Activated T-cell treated with anti-CD3 and anti-CD28 coated beads, Interleukin-2, amount 50 U/mL, for 4 hours (primary cell): ENCODE measurements around the gene KLHDC9. TPM values are rescaled to one million over a fixed set of nuclear protein-coding genes. Genes with fewer than 3 reads are reported as not detected.
"Not testable (repeated sequence)": the region's sequence is repeated elsewhere in the genome, so short reads cannot be mapped to it uniquely, and the experiment has no call there.

Experiments used
- ATAC-seq, 2 donors: fragments of 200-7000 bp; cut with Tn5 transposase; one replicate each; pipeline ENCODE4 v1.10.0; 2021
- DNase-seq: peaks from one replicate; pipeline ENCODE4 v3.0.0-alpha.2; 2020
- H3K27me3 Mint-ChIP-seq: one replicate; pipeline ENCODE4 v1.8.0; 2021; ENCODE audit warnings: low read depth, mixed read lengths
- H3K36me3 Mint-ChIP-seq: one replicate; pipeline ENCODE4 v1.8.0; 2022; ENCODE audit warnings: mixed read lengths; ENCODE audit not compliant: insufficient read depth
- H3K4me1 Mint-ChIP-seq: one replicate; pipeline ENCODE4 v1.8.0; 2021; ENCODE audit warnings: low read depth, mixed read lengths
- H3K4me3 Mint-ChIP-seq: one replicate; pipeline ENCODE4 v1.8.0; 2021; ENCODE audit warnings: mild to moderate bottlenecking, moderate library complexity, mixed read lengths
- H3K9me3 Mint-ChIP-seq: one replicate; pipeline ENCODE4 v1.8.0; 2021; ENCODE audit warnings: mixed read lengths
- total RNA-seq, 3 donors: library from RNA; stranded (reverse); gene quantifications; one replicate each; pipeline ENCODE4 v1.2.1, GENCODE V29; 2021

The KLHDC9 gene
- total RNA-seq, 3 donors from 2014 or later: 0.43 TPM; not detected in 2

DNA sequence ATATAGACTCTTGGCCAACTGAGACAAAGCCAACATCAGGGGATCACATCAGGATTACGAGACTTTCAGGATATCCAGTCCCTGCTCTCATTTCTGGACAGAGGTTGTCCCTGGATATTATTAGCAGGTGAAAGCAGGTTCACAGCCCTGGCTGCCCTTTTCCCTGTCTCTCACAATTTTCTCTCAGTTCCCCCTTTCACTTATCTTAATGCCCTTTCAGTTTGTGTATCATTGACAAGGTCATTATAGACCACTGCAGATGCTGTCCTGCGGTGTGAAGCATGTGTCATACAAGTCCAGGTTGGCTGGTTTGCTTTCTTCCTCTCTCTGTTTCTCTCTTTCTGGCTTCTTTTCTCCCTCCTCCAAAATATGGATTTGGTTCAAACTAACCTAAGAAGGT is 2.1 kb upstream of the KLHDC9 start:
- Mint-ChIP-seq H3K4me3 (no peak overlapping the region), H3K27me3 (no peaks in the 10 kb centered on the region), H3K36me3 (peaks cover 13% of the 10 kb centered on the region), H3K9me3 (no peaks in the 10 kb centered on the region), H3K4me1 (peaks cover 49% of the 10 kb centered on the region)
- no peak for ATAC-seq
- DNase-seq: no peak

DNA sequence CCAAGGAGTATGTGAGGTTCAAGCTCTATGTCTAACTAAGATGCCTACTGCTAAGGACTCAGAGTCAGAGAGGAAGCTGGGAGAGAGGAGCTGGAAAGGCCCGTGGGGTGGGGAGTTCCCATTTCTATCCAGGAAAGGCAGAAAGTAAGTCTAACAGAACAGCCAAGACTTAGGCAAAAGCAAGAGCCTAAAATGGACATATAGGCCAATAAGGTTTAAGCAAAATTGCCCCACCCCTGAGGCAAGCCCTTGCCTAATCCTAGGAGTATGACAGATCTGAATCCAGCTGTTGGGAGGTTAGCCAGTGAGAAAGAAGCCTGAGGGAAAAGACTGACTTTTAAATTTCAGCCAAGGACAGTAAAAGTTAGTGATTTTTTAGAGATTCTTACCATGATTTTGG is 1.6 kb upstream of the KLHDC9 start:
- Mint-ChIP-seq H3K9me3 (no peaks in the 10 kb centered on the region), H3K4me3 (no peak overlapping the region), H3K27me3 (no peaks in the 10 kb centered on the region), H3K36me3 (peaks cover 16% of the 10 kb centered on the region), H3K4me1 (peaks cover 49% of the 10 kb centered on the region)
- ATAC-seq: no peak
- DNase-seq: no peak

DNA sequence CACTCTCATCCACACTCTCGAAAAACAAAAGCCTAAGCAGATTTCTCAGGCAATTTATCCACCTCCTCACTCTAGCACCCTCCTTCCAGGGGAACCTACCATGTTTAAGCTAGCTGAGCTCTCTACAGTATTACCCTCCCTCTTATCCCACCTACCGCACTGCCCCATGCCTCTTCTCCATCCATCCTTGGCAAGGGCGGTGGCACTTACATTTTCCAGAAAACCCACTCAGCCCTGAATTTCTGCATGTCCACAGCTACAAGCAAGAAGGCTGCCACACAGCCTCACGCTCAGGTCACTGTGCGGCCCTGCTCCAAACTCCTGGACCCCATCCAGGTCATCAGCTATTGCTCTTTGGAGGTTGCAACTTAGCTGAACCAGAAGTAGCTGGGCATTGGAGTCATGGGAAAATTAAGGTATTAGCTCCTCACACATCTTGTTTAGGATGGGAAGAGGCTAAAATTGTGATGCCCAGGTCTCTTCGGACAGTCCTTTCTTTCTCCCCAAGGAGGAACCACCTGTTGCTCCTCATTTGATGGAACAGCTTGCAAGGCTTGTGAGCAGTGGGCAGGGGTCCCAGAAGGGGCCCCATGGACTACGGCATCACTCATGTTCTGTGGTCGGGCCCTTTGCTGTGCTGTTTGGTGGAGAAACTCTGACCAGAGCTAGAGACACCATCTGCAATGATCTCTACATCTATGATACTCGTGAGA is 1.1 kb downstream of the KLHDC9 start:
- Mint-ChIP-seq H3K9me3 (no peaks in the 10 kb centered on the region), H3K4me3 (peak overlapping the region; percentile 81), H3K4me1 (peaks cover 31% of the 10 kb centered on the region), H3K36me3 (peaks cover 22% of the 10 kb centered on the region), H3K27me3 (no peaks in the 10 kb centered on the region)
- ATAC-seq (no peak), DNase-seq (no peak)

DNA sequence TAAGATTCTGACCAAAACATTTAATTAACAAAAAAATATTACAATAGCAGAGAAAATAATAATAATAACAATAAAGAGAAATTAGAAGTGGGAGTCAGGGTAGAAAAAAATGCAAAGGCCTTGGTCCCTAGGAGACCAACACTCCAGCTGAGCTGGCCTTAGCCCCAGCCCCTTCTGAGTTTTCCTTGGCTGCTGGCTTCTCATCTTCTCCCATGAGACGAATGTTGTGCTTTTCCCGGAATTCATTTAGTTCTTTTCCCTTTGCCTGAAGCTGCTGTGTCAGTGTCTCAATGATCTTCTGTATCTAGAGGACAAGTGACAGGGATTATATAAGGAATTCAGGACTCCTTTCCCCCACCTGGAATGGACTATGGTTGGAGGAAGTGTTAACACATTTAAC is 2.4 kb downstream of the KLHDC9 start:
- Mint-ChIP-seq H3K36me3 (peaks cover 22% of the 10 kb centered on the region), H3K27me3 (no peaks in the 10 kb centered on the region), H3K9me3 (no peaks in the 10 kb centered on the region), H3K4me3 (no peak overlapping the region), H3K4me1 (peaks cover 32% of the 10 kb centered on the region)
- ATAC-seq (no peak), DNase-seq (no peak)

DNA sequence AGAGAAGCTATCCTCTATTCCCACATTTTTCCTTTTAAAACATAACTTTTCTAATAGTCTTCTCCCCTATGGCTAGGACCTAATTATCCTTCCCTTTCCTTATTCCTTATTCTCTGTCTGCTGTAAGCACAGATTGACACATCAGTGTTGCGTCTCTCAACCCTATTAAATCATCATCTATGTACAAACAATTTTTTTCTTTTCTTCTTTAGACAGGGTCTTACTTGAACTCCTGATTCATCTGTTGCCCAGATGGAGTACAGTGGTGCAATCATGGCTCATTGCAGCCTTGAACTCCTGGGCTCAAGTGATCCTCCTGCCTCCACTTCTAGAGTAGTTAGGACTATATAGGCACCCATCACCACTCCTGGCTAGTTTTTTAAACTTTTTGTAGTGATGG is 8.3 kb downstream of the KLHDC9 start:
- Mint-ChIP-seq H3K4me3 (no peak overlapping the region), H3K9me3 (no peaks in the 10 kb centered on the region), H3K27me3 (no peaks in the 10 kb centered on the region), H3K36me3 (peaks cover 22% of the 10 kb centered on the region), H3K4me1 (peaks cover 21% of the 10 kb centered on the region)
- ATAC-seq (no peak), DNase-seq (no peak)

DNA sequence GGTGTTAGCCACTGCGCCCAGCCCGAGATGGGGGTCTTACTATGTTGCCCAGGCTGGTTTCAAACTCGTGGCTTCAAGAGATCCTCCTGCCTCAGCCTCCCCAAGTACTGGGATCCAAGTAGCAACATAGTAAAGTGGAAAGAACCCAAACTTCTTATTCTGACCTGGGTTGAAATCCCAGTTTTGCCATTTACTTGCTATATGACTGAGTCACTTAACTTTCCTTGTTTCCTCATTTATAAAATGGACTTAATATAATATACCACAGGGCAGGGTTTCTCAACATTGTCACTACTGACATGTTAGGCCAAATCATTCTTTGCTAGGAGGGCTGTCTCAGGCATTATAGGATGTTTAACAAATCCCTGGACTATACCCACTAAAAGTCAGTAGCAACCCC is 13.0 kb downstream of the KLHDC9 start:
- Mint-ChIP-seq H3K9me3 (no peaks in the 10 kb centered on the region), H3K4me1 (peaks cover 50% of the 10 kb centered on the region), H3K36me3 (peaks cover 26% of the 10 kb centered on the region), H3K4me3 (no peak overlapping the region), H3K27me3 (no peaks in the 10 kb centered on the region)
- DNase-seq: no peak
- ATAC-seq: no peak

DNA sequence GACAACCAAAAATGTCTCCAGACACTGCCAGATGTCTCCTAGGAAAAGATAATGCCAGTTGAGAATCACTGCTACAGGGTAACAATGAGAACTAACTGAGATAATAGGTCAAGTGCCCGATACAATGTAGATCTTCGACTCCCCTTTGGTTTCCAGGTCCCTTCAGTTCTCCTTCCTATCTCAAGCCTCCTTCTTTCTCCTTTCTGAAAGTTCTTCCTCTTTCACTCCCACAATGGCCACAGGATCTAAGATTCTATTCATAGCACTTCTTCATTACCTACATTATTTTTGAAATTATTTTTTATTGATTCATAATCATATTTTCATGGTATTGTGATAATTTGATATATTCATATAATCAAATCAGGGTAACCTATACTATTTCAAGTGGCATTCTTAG is 13.4 kb downstream of the KLHDC9 start:
- H3K27me3 Mint-ChIP-seq: no peaks in the 10 kb centered on the region
- ATAC-seq (no peak), DNase-seq (no peak)
- H3K4me1 Mint-ChIP-seq: peaks cover 50% of the 10 kb centered on the region
- no peaks in the 10 kb centered on the region for H3K9me3 Mint-ChIP-seq
- no peak overlapping the region for H3K4me3 Mint-ChIP-seq
- peaks cover 26% of the 10 kb centered on the region for H3K36me3 Mint-ChIP-seq

DNA sequence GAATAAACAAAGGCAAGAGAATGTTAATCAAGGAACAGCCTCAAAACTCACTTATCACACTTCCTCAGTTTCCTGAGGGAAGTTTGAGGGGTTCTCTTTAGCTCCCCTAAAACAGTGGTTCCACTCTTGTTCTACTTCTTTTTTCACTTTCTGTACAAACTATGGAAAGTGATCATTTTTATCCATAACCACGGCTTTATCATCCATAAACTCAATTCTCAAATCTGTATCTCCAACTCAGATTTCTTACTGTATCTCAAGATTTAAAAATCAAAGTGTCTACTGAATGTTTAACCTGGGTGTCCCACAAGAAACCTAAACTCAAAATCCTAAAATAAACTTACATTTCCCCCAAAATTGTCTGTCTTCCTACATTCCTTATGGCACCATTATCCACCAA is 15.8 kb downstream of the KLHDC9 start:
- H3K9me3 Mint-ChIP-seq: no peaks in the 10 kb centered on the region
- no peaks in the 10 kb centered on the region for H3K27me3 Mint-ChIP-seq
- H3K4me1 Mint-ChIP-seq: peaks cover 61% of the 10 kb centered on the region
- H3K4me3 Mint-ChIP-seq: no peak overlapping the region
- DNase-seq (no peak), ATAC-seq (no peak)
- peaks cover 25% of the 10 kb centered on the region for H3K36me3 Mint-ChIP-seq

DNA sequence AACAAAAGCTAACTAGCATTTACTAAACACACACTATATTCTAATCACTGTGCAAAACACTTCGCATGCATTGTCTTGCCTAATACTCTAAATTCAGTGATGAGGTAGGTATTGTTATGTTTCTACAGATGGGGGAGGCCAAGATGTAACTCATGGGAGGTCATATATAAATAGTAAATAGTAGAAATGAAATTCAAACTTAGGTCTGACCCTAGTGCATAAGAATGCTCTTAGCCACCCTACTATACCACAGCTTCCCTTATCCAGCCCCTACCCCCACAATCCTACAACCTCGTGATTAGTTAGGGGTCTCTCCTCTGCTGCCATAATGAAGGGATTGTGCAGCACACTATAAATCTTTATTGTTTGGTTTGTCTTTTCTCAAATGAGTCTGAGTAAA is 16.4 kb downstream of the KLHDC9 start:
- Mint-ChIP-seq H3K27me3 (no peaks in the 10 kb centered on the region), H3K4me1 (peaks cover 67% of the 10 kb centered on the region), H3K9me3 (no peaks in the 10 kb centered on the region), H3K4me3 (peak overlapping the region; percentile 95), H3K36me3 (peaks cover 25% of the 10 kb centered on the region)
- no peak for ATAC-seq
- no peak for DNase-seq

DNA sequence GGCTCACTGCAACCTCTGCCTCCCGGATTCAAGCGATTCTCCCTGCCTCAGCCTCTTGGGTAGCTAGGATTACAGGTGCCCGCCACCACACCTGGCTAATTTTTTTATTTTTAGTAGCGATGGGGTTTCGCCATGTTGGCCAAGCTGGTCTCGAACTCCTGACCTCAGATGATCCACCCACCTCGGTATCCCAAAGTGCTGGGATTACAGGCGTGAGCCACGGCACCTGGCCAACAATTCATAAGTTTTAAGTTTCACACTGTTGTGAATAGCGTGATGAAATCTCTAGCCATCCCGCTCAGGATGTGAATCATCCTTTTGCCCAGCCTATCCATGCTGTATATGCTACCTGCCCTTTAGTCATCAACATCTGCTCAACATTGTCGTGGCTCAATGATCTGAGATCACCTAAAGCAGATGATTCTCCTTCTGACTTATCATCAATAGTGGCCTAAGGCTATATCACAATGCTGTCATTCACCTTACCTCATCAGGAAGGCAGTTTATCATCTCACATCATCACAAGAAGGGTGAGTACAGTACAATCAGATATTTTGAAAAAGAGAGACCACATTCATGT is 17.1 kb downstream of the KLHDC9 start:
- Mint-ChIP-seq H3K4me3 (peak overlapping the region; percentile 95), H3K27me3 (no peaks in the 10 kb centered on the region), H3K9me3 (no peaks in the 10 kb centered on the region), H3K4me1 (peaks cover 73% of the 10 kb centered on the region), H3K36me3 (peaks cover 29% of the 10 kb centered on the region)
- ATAC-seq (peak; percentile 23 to 35), DNase-seq (no peak)

DNA sequence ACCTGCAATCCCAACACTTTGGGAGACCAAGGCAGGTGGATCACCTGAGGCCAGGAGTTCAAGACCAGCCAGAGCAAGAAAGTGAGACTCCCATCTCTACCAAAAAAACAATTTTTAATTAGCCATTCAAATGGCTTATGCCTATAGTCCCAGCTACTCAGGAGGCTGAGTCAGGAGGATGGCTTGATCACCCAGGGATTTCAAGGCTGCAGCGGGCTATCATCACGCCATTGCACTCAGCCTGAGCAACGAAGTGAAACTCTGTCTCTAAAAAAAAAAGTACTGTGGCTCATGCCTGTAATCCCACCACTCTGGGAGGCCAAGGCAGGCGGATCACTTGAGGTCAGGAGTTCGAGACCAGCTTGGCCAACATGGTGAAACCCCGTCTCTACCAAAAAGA is 17.8 kb downstream of the KLHDC9 start:
- not testable (repeated sequence) for H3K27me3 Mint-ChIP-seq
- Mint-ChIP-seq H3K4me3 (peak overlapping the region; percentile 95), H3K36me3 (peaks cover 33% of the 10 kb centered on the region)

DNA sequence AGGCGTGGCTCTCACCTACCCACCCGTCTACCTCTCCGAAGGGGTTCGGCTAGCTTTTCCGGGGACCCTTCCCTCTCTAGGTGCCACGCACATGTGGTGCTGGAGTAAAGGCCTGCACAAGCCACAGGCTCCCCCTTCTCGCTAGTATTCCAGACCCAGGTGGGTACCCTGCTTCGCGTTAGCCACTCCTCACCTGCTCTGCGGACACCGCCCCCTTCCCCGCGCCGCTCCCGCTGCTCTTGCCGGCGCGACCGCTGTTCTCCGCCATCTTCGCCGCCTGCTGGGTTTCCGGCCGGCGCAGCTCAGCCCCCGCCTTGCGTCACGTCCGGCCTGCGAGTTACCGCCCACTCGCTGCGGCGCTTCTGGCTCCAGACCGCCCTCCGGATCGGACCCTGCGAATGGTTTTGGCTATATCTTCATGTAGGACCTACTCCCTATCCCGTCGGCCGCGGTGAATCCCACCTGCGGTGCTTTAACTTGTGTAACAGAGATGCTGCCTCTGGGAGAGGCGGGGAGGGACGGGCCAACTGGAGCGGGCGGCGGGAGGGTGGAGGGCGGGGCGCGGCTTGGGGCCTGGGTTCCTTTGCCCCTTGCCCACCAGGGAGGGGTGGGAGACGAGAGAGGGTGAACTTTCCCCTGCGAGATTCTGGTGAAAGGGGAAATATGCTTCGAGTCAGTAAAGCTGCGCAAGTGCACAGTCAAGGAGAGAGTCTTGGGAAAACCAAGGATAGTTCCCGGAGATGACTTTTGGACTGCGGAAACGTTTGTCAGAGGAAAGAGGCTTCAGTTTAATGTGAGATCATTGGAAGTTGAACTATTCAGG is 19.8 kb downstream of the KLHDC9 start, which contains the start of the genes NIT1 and PFDN2:
NIT1 (plus strand) TSS at position 347 of the 823 bp plus-strand sequence; CDS start at position 419, 72 bp downstream.
PFDN2 (minus strand) TSS at position 279 of the 823 bp plus-strand sequence; CDS start at position 268, 11 bp downstream.
- H3K4me1 Mint-ChIP-seq: peaks cover 68% of the 10 kb centered on the region
- no peaks in the 10 kb centered on the region for H3K9me3 Mint-ChIP-seq
- peak; percentile 69 to 77 for ATAC-seq
- no peaks in the 10 kb centered on the region for H3K27me3 Mint-ChIP-seq
- H3K4me3 Mint-ChIP-seq: peak within 1 kb of the TSS; percentile 95
- DNase-seq: peak; percentile 79
- H3K36me3 Mint-ChIP-seq: peaks cover 38% of the 10 kb centered on the region

More for the DNA sequence above, 17.8 kb downstream of the KLHDC9 start:
- H3K4me1 Mint-ChIP-seq: peaks cover 77% of the 10 kb centered on the region
- not testable (repeated sequence) for H3K9me3 Mint-ChIP-seq, DNase-seq, ATAC-seq

DNA sequence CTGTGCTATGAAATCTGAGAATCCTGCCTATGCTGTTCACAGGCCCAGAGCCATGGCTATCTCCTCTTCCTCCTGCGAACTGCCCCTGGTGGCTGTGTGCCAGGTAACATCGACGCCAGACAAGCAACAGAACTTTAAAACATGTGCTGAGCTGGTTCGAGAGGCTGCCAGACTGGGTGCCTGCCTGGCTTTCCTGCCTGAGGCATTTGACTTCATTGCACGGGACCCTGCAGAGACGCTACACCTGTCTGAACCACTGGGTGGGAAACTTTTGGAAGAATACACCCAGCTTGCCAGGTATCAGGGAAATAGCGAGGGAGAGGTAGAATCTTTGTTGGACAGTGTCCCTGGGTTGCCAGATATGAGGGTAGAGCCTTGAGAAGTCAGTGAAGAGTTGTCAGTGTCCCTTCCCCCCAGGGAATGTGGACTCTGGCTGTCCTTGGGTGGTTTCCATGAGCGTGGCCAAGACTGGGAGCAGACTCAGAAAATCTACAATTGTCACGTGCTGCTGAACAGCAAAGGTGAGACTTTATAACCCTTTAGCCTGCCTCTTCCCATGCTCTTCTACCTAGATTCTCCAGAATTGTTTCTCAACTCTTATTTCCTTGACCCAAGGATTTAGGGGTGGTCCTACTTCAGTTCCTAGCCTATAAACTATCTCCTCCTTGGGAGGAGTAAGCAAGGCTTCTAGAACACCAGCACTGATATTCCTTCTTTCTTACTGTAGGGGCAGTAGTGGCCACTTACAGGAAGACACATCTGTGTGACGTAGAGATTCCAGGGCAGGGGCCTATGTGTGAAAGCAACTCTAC is 21.1 kb downstream of the KLHDC9 start:
- peaks cover 40% of the 10 kb centered on the region for H3K36me3 Mint-ChIP-seq
- no peaks in the 10 kb centered on the region for H3K9me3 Mint-ChIP-seq
- peak overlapping the region; percentile 95 for H3K4me3 Mint-ChIP-seq
- H3K27me3 Mint-ChIP-seq: no peaks in the 10 kb centered on the region
- ATAC-seq (peak; percentile 64 to 65), DNase-seq (peak; percentile 55)
- H3K4me1 Mint-ChIP-seq: peaks cover 55% of the 10 kb centered on the region
